CD8-positive, alpha-beta memory T cell (primary cell): Measurements from ENCODE around the gene NCOA7. TPM values are rescaled to one million over a fixed set of nuclear protein-coding genes. Genes with fewer than 3 reads are reported as not detected.

Experiments
- CTCF ChIA-PET: fragments of 350-600 bp; sonication (Branson Sonifier 250); formaldehyde crosslinking; loops from one replicate; lab custom pipeline; 2021; ENCODE audit warnings: antibody characterized with exemption; lab: Charles Lee
- POLR2A ChIA-PET: fragments of 350-600 bp; sonication (Branson Sonifier 250); formaldehyde crosslinking; loops from one replicate; lab custom pipeline; 2021; ENCODE audit warnings: antibody characterized with exemption; lab: Charles Lee
- DNase-seq, 5 donors: peaks; one replicate each; pipeline versions ENCODE4 v3.0.0 to v3.0.0-alpha.2; 2020 to 2022; ENCODE audit warnings: mixed read lengths in 1 of 5
- H3K27ac ChIP-seq: one replicate; pipeline ENCODE4 v1.7.0; 2013; ENCODE audit warnings: low read depth, mild to moderate bottlenecking, low read length, moderate library complexity
- H3K27me3 ChIP-seq: 2 replicates; pipeline ENCODE4 v1.7.0; 2013; ENCODE audit warnings: low read length, mild to moderate bottlenecking; ENCODE audit not compliant: insufficient read depth, poor library complexity, severe bottlenecking
- H3K36me3 ChIP-seq: 2 replicates; pipeline ENCODE4 v1.7.0; 2013; ENCODE audit warnings: mild to moderate bottlenecking, low read length, moderate library complexity; ENCODE audit not compliant: insufficient read depth
- H3K4me1 ChIP-seq: 2 replicates; pipeline ENCODE4 v1.7.0; 2013; ENCODE audit warnings: mild to moderate bottlenecking, low read length, moderate library complexity; ENCODE audit not compliant: insufficient read depth
- H3K4me3 ChIP-seq: 2 replicates; pipeline ENCODE4 v1.7.0; 2013; ENCODE audit warnings: mild to moderate bottlenecking, low read length
- H3K9me3 ChIP-seq: 2 replicates; pipeline ENCODE4 v1.7.0; 2013; ENCODE audit warnings: mild to moderate bottlenecking, low read length
- H3K27ac Mint-ChIP-seq, 8 donors: one replicate each; pipeline ENCODE4 v1.8.0; 2020 to 2021; ENCODE audit warnings: mixed read lengths in 8 of 8, mild to moderate bottlenecking in 6 of 8, inconsistent platforms in 3 of 8, moderate library complexity in 3 of 8
- H3K27me3 Mint-ChIP-seq, 2 donors: one replicate each; pipeline ENCODE4 v1.8.0; 2020 to 2021; ENCODE audit warnings: mixed read lengths in 2 of 2, mild to moderate bottlenecking in 1 of 2, moderate library complexity in 1 of 2
- H3K36me3 Mint-ChIP-seq, 3 donors: one replicate each; pipeline ENCODE4 v1.8.0; 2020 to 2021; ENCODE audit warnings: mixed read lengths in 3 of 3, inconsistent platforms in 1 of 3, mild to moderate bottlenecking in 1 of 3
- H3K4me1 Mint-ChIP-seq, 3 donors: one replicate each; pipeline ENCODE4 v1.8.0; 2020 to 2021; ENCODE audit warnings: mixed read lengths in 3 of 3, inconsistent platforms in 1 of 3, mild to moderate bottlenecking in 1 of 3
- H3K4me3 Mint-ChIP-seq, 7 donors: one replicate each; pipeline ENCODE4 v1.8.0; 2020 to 2021; ENCODE audit warnings: mixed read lengths in 7 of 7, mild to moderate bottlenecking in 6 of 7, moderate library complexity in 4 of 7, inconsistent platforms in 2 of 7
- H3K9me3 Mint-ChIP-seq, 5 donors: one replicate each; pipeline ENCODE4 v1.8.0; 2020 to 2022; ENCODE audit warnings: mixed read lengths in 5 of 5, mild to moderate bottlenecking in 3 of 5, moderate library complexity in 2 of 5, inconsistent platforms in 1 of 5
- polyA plus RNA-seq: library from polyadenylated mRNA; unstranded; fragments of 300-500 nt; fragmentation: Illumina TruSeq; gene quantifications from one replicate; pipeline ENCODE4 v1.2.3, GENCODE V29; 2021
- total RNA-seq, 2 experiments: library from RNA; stranded (reverse); gene quantifications; one replicate each; pipeline ENCODE4 v1.2.3, GENCODE V29; 2021

Gene NCOA7, protein sequence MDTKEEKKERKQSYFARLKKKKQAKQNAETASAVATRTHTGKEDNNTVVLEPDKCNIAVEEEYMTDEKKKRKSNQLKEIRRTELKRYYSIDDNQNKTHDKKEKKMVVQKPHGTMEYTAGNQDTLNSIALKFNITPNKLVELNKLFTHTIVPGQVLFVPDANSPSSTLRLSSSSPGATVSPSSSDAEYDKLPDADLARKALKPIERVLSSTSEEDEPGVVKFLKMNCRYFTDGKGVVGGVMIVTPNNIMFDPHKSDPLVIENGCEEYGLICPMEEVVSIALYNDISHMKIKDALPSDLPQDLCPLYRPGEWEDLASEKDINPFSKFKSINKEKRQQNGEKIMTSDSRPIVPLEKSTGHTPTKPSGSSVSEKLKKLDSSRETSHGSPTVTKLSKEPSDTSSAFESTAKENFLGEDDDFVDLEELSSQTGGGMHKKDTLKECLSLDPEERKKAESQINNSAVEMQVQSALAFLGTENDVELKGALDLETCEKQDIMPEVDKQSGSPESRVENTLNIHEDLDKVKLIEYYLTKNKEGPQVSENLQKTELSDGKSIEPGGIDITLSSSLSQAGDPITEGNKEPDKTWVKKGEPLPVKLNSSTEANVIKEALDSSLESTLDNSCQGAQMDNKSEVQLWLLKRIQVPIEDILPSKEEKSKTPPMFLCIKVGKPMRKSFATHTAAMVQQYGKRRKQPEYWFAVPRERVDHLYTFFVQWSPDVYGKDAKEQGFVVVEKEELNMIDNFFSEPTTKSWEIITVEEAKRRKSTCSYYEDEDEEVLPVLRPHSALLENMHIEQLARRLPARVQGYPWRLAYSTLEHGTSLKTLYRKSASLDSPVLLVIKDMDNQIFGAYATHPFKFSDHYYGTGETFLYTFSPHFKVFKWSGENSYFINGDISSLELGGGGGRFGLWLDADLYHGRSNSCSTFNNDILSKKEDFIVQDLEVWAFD
- 10 to 100 TPM; 54.7 to 62.5 TPM for total RNA-seq
- polyA plus RNA-seq: 38.3 TPM

DNA sequence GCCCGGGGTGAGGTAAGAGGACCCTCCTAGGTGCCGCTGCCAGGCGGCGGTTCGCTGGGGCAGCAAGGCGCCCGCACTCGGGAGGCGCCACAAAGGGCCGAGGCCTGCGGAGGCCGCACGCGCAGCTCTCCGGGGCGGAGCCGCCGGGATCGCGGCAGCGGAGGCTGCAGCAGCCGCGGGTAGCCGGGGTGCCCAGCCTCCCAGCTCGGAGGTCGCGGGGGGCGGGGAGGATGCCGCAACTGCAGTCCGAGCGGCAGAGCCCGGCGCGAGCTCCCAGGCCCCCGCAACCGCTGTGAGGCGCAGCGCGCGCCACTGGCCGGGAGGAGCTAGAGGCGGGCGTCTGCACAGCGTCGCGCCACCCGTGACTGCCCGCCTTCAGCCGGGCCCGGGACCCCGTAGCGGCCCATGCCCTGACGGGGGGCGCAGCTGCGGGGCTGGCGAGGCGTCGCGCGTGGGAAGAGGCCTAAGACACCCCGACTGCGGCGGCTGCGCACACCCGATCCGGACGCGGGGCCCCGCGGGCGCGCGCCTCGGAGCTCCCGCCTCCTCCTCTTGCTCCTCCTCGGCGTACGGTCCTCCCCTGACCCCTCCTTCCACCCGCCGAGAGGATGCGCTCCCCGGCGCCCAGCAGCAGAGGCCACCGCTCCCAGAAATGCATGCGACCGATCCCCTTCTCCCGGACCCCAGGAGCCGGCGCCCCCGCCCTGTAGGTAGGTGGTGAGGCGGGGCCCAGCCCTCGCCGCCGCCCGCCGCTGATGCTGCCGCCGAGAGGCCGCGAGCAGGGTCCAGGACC is at the start of gene NCOA7:
NCOA7 (plus strand) TSS at position 603 of the 793 bp plus-strand sequence. CDS start 24,395 bp downstream, outside the sequence.
- peak within 1 kb of the TSS; percentile 71 for H3K4me3 ChIP-seq
- no peaks in the 10 kb centered on the region for H3K9me3 ChIP-seq
- ChIA-PET POLR2A (interaction anchor here (0.5 to 4.6 kb wide), 22 partner anchors 9 to 486 kb away, joined by 3 to 188 read pairs (median 4); partner anchors contain the start of genes HEY2, HINT3 and TRMT11), CTCF (interaction anchor here (0.8 to 6.1 kb wide), 35 partner anchors 9 to 1476 kb away, joined by 3 to 103 read pairs (median 8); partner anchors contain the start of genes HINT3, RNF146 and TRMT11)
- no peaks in the 10 kb centered on the region for H3K27me3 ChIP-seq
- H3K4me3 Mint-ChIP-seq: peak within 1 kb of the TSS; percentile 93 to 100 (median 95)
- peaks cover 0 to 21% (median 3%) of the 10 kb centered on the region in 3 donors for H3K36me3 Mint-ChIP-seq
- H3K27ac Mint-ChIP-seq: peak within 1 kb of the TSS; percentile 97 to 100 (median 98)
- peak; percentile 71 to 87 (median 80) for DNase-seq
- no peaks in the 10 kb centered on the region for H3K9me3 Mint-ChIP-seq
- peaks cover 41% of the 10 kb centered on the region for H3K4me1 ChIP-seq
- peaks cover 52 to 67% (median 58%) of the 10 kb centered on the region in 3 donors for H3K4me1 Mint-ChIP-seq
- H3K27me3 Mint-ChIP-seq: peaks cover 0 to 1% of the 10 kb centered on the region in 2 donors
- H3K36me3 ChIP-seq: no peaks in the 10 kb centered on the region
- peak within 1 kb of the TSS; percentile 84 for H3K27ac ChIP-seq

DNA sequence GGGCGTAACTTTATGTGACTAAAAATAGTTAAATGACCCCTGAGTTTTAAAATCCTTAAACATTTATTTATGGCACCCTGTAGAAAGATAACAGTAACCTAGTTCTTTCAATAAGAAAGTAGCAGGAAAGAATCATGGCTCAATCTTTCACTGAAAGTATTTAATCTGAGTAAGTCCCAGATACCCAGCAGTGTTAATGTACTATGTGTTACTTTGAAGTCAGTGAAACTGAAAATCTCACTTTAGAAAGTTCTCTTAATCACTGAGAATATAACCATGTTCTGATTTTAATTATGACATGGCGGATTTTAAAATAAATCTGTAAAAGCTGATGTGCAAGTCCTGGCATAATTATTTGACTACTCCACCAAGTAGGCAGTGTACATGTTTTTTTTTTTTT is 49.4 kb upstream of the NCOA7 start:
- Mint-ChIP-seq H3K9me3 (no peaks in the 10 kb centered on the region), H3K4me3 (no peak overlapping the region), H3K27me3 (peaks cover 30 to 51% of the 10 kb centered on the region in 2 donors), H3K27ac (no peak overlapping the region), H3K36me3 (no peaks in the 10 kb centered on the region), H3K4me1 (peaks cover 3 to 4% (median 3%) of the 10 kb centered on the region in 3 donors)
- DNase-seq: no peak
- no peaks in the 10 kb centered on the region for H3K9me3 ChIP-seq
- POLR2A ChIA-PET: no interaction called here
- no peak overlapping the region for H3K27ac ChIP-seq
- CTCF ChIA-PET: no interaction called here
- H3K4me1 ChIP-seq: no peaks in the 10 kb centered on the region
- no peaks in the 10 kb centered on the region for H3K36me3 ChIP-seq
- H3K4me3 ChIP-seq: no peak overlapping the region
- H3K27me3 ChIP-seq: peaks cover 7% of the 10 kb centered on the region

DNA sequence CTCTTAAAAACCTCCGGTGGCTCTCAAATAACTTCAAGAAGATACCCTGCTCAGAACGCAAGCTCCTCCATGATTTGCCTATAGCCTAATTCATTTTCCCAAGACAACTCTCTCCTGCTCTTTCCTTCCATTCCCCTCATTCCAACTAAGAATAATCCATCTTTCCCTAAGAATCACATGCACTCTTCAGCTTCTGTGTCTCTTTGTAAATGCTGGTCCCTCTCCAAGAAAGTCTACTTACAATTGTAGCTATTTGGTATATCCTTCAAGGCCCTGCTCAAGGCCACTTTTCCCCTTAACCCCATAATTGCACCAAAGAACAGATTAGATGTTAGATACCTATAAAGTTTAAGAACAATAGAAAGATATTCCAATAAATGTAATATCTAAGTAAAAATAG is 48.7 kb upstream of the NCOA7 start:
- no peak for DNase-seq
- Histone ChIP-seq H3K27me3 (peaks cover 14% of the 10 kb centered on the region), H3K4me3 (no peak overlapping the region), H3K9me3 (no peaks in the 10 kb centered on the region), H3K4me1 (peaks cover 2% of the 10 kb centered on the region), H3K36me3 (no peaks in the 10 kb centered on the region), H3K27ac (no peak overlapping the region)
- Mint-ChIP-seq H3K27me3 (peaks cover 31 to 54% of the 10 kb centered on the region in 2 donors), H3K9me3 (no peaks in the 10 kb centered on the region), H3K4me1 (peaks cover 8 to 11% (median 10%) of the 10 kb centered on the region in 3 donors), H3K27ac (no peak overlapping the region), H3K36me3 (peaks cover 0 to 2% (median 0%) of the 10 kb centered on the region in 3 donors), H3K4me3 (no peak overlapping the region)
- ChIA-PET POLR2A (no interaction called here), CTCF (interaction anchor here (1.5 kb wide), 1 partner anchor 10 kb away, joined by 3 read pairs; no protein-coding TSS in a partner anchor)

DNA sequence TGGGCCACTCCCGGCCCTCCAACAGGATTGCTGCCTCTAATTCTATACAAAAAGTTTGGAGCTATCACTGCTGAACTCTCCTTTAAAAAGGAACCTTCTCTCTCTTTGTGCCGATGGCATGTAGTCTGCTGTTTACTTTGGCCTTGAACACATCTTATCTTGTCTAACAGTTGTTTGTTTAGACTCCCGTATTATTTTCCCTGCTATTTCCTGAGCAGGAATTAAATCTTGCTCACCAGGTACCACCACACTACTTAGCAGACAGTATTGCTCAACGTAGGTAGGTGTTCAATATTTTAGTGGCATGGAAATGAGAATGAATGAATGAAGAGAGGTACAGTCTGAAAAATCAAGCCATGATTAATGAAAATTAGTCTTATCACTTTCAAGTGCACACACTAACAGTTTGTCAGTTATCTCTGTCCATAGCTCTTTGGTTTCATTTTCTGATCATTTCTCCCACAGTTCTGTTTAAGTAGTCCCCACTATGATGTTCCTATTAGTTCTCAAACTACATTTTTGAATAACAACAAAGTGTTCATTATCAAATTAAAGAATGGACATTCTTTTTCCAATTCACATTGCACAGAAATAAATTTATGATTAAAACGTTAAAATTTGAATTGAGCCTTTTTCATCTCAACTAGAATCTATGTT is 48.2 kb upstream of the NCOA7 start:
- Histone ChIP-seq H3K36me3 (no peaks in the 10 kb centered on the region), H3K27ac (no peak overlapping the region), H3K27me3 (peaks cover 18% of the 10 kb centered on the region), H3K4me3 (no peak overlapping the region), H3K9me3 (no peaks in the 10 kb centered on the region), H3K4me1 (peaks cover 7% of the 10 kb centered on the region)
- Mint-ChIP-seq H3K27me3 (peaks cover 32 to 53% of the 10 kb centered on the region in 2 donors), H3K36me3 (peaks cover 0 to 2% (median 0%) of the 10 kb centered on the region in 3 donors), H3K9me3 (no peaks in the 10 kb centered on the region), H3K27ac (no peak overlapping the region), H3K4me1 (peaks cover 12 to 16% (median 16%) of the 10 kb centered on the region in 3 donors), H3K4me3 (no peak overlapping the region)
- ChIA-PET POLR2A (no interaction called here), CTCF (interaction anchor here (1.5 kb wide), 1 partner anchor 9 kb away, joined by 3 read pairs; no protein-coding TSS in a partner anchor)
- DNase-seq: no peak

DNA sequence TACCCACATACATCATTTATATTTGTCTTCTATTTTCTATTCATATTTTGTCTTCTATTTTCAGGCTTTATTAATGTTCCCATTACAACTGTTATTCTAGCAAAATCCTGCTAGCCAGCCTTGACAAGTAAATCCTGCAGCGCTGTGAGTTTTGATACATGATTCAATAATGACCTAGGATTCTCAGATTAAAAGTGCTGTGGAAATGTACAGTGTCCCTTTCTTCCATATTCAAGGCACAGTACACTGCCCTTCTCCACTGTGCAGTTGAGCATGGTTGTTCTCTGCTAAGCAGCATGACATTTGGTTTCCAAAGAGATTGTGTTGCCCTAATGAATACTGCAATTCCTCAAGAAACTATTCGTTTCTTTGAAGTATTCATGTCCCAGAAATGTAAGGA is 47.2 kb upstream of the NCOA7 start:
- no peaks in the 10 kb centered on the region for H3K36me3 ChIP-seq
- H3K27ac ChIP-seq: no peak overlapping the region
- no peak overlapping the region for H3K4me3 Mint-ChIP-seq
- ChIA-PET CTCF (interaction anchor here (0.6 kb wide), 1 partner anchor 10 kb away, joined by 3 read pairs; no protein-coding TSS in a partner anchor), POLR2A (no interaction called here)
- peaks cover 23% of the 10 kb centered on the region for H3K27me3 ChIP-seq
- H3K27ac Mint-ChIP-seq: no peak overlapping the region
- no peaks in the 10 kb centered on the region for H3K9me3 Mint-ChIP-seq
- DNase-seq: no peak
- peaks cover 12% of the 10 kb centered on the region for H3K4me1 ChIP-seq
- H3K36me3 Mint-ChIP-seq: peaks cover 0 to 2% (median 0%) of the 10 kb centered on the region in 3 donors
- H3K4me3 ChIP-seq: no peak overlapping the region
- peaks cover 33 to 58% of the 10 kb centered on the region in 2 donors for H3K27me3 Mint-ChIP-seq
- no peaks in the 10 kb centered on the region for H3K9me3 ChIP-seq
- H3K4me1 Mint-ChIP-seq: peaks cover 14 to 25% (median 20%) of the 10 kb centered on the region in 3 donors

DNA sequence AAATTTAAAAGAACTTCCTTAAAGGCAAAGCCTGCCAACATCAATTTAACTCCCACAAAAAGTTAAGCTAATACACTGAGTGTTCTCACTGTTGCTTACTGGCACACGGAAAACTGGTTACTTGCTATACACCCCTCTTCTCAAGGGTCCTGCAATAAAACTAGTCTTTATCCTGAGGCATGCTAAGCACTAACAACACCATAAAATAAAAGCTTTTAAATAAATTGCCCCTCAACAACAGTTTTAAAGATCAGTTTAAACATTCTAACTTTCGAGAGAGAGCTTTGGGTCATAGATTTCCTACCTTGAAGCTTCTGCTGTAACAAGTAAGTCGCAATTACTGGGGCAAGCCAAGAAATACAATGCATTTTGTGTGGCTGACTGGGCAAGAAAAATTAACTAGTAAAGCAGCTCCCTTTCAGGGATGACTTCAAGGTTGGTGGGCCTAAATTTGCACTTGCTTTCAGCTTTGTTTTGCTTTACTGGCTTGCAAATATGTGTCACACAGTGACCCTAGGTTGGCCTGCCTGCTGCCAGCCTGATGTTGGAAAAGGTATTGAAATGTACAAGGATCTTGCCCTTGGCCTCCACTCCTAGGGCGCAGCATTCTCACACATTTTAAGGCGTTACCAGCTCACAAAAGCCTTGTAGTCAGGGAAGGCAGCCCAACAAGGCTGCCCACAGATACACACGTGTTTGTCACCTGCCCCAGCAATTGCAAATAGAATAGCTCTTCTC is 45.3 kb upstream of the NCOA7 start:
- Mint-ChIP-seq H3K36me3 (peaks cover 0 to 8% (median 0%) of the 10 kb centered on the region in 3 donors), H3K4me1 (peaks cover 26 to 37% (median 33%) of the 10 kb centered on the region in 3 donors), H3K27ac (peak overlapping the region in 1 of 8 donors; percentile 65), H3K27me3 (peaks cover 42 to 65% of the 10 kb centered on the region in 2 donors), H3K4me3 (peak overlapping the region in 2 of 7 donors; percentile 87 to 90), H3K9me3 (no peaks in the 10 kb centered on the region)
- H3K27me3 ChIP-seq: peaks cover 35% of the 10 kb centered on the region
- H3K36me3 ChIP-seq: no peaks in the 10 kb centered on the region
- H3K9me3 ChIP-seq: no peaks in the 10 kb centered on the region
- ChIA-PET POLR2A (no interaction called here), CTCF (interaction anchor here (0.9 kb wide), 1 partner anchor 11 kb away, joined by 4 read pairs; no protein-coding TSS in a partner anchor)
- no peak overlapping the region for H3K4me3 ChIP-seq
- peaks cover 25% of the 10 kb centered on the region for H3K4me1 ChIP-seq
- DNase-seq: no peak
- H3K27ac ChIP-seq: no peak overlapping the region
